GM23248 (cell line): ENCODE results near the gene SYCE1. TPM values are rescaled to one million over a fixed set of nuclear protein-coding genes. Genes with fewer than 3 reads are reported as not detected.
A peak's percentile ranks its signal among the peaks of the same experiment; 100 is the strongest.

Source experiments
- DNase-seq: peaks from one replicate; pipeline ENCODE4 v3.0.0-alpha.2; 2015
- H2AFZ ChIP-seq: fragments of 200-600 bp; sonication (generic); 2 replicates; pipeline ENCODE4 v1.6.1; 2016; ENCODE audit warnings: antibody characterized with exemption
- H3F3A ChIP-seq: fragments of 200-600 bp; sonication (generic); 2 replicates; pipeline ENCODE4 v1.6.1; 2016; ENCODE audit warnings: mild to moderate bottlenecking, antibody characterized with exemption, mixed run types; ENCODE audit not compliant: insufficient read depth
- H3K27ac ChIP-seq: fragments of 200-600 bp; sonication (generic); 2 replicates; pipeline ENCODE4 v1.5.1; 2016; ENCODE audit warnings: mild to moderate bottlenecking
- H3K27me3 ChIP-seq: fragments of 200-600 bp; sonication (generic); replicated peaks from 2 replicates; pipeline ENCODE4 v1.6.1; 2016; ENCODE audit warnings: mild to moderate bottlenecking; ENCODE audit not compliant: insufficient read depth
- H3K36me3 ChIP-seq: fragments of 200-600 bp; sonication (generic); 2 replicates; pipeline ENCODE4 v1.6.1; 2016; ENCODE audit warnings: low read depth, mild to moderate bottlenecking
- H3K4me1 ChIP-seq: fragments of 200-600 bp; sonication (generic); 2 replicates; pipeline ENCODE4 v1.6.1; 2016; ENCODE audit warnings: mild to moderate bottlenecking; ENCODE audit not compliant: insufficient read depth
- H3K4me2 ChIP-seq: fragments of 200-600 bp; sonication (generic); one replicate; pipeline ENCODE4 v1.6.1; 2016; ENCODE audit warnings: mild to moderate bottlenecking; ENCODE audit not compliant: unreplicated experiment
- H3K4me3 ChIP-seq: fragments of 200-600 bp; sonication (generic); 2 replicates; pipeline ENCODE4 v1.5.1; 2016; ENCODE audit warnings: mild to moderate bottlenecking
- H3K79me2 ChIP-seq: fragments of 200-600 bp; sonication (generic); 2 replicates; pipeline ENCODE4 v1.6.1; 2016; ENCODE audit warnings: mild to moderate bottlenecking; ENCODE audit not compliant: insufficient read depth
- H3K9ac ChIP-seq: fragments of 200-600 bp; sonication (generic); 2 replicates; pipeline ENCODE4 v1.6.1; 2016; ENCODE audit warnings: mild to moderate bottlenecking
- H3K9me2 ChIP-seq: fragments of 200-600 bp; sonication (generic); 2 replicates; pipeline ENCODE4 v1.6.1; 2016; ENCODE audit warnings: mixed run types, mild to moderate bottlenecking, moderate library complexity; ENCODE audit not compliant: insufficient read depth
- H3K9me3 ChIP-seq: fragments of 200-600 bp; sonication (generic); one replicate; pipeline ENCODE4 v1.6.1; 2017; ENCODE audit warnings: low read depth
- H4K20me1 ChIP-seq: fragments of 200-600 bp; sonication (generic); 2 replicates; pipeline ENCODE4 v1.6.0; 2016; ENCODE audit not compliant: insufficient read depth
- EZH2 ChIP-seq: fragments of 200-600 bp; sonication (generic); IDR thresholded peaks from 2 replicates; pipeline ENCODE4 v1.6.1; 2018; ENCODE audit warnings: antibody characterized with exemption, mild to moderate bottlenecking; ENCODE audit not compliant: insufficient read depth, poor library complexity, severe bottlenecking
- EZH2phosphoT487 ChIP-seq: fragments of 200-600 bp; sonication (generic); IDR thresholded peaks from 2 replicates; pipeline ENCODE4 v1.6.1; 2018; ENCODE audit warnings: antibody characterized with exemption, moderate library complexity, mild to moderate bottlenecking, low read depth; ENCODE audit not compliant: insufficient read depth
- WGBS, 2 experiments: methylation state at CpG; one replicate each; pipeline ENCODE4 v1.1.6; 2015 to 2017; ENCODE audit warnings: low lambda C conversion rate in 2 of 2, low coverage in 1 of 2; ENCODE audit errors: missing lambda C conversion rate in 2 of 2; 5-methylcytosine and 5-hydroxymethylcytosine counted together
- in situ Hi-C: fragments of 300-500 bp; cut with MboI; formaldehyde crosslinking; loops from 2 replicates; pipeline ENCODE4 v1.15.0; 2020
- polyA plus RNA-seq: library from polyadenylated mRNA; unstranded; fragments of >200 nt; fragmentation: Nextera tagmentation; extraction: Ambion mirVana; gene quantifications from 2 replicates; pipeline ENCODE4 v1.2.1, GENCODE V29; 2016
- total RNA-seq: library from RNA; depleted of rRNA; stranded (reverse); fragments of >200 nt; shearing (Covaris generic); gene quantifications from 2 replicates; pipeline ENCODE4 v1.2.3, GENCODE V29; 2014

Gene SYCE1
- total and polyA plus RNA-seq, 2 experiments from 2014 or later = not detected

DNA sequence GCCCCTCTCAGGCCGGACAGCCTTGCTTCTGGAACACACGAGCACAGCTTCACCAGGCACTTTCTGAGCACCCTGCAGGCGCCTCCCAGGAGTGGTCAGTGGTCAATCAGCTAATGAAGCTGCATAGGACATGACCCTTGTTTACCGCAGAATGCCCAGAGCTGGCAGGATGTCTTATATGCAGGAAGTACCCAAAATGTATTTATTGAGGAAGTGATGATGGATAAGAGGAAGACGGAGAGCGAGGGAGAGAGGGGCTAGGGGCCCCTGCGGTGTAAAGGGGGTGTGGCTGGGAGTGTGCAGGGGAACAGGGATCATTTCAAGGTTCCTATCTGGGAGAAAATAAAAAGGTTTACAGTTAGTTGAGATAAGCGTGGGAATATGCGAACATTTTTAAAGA is 34.9 kb downstream of the SYCE1 start:
- in situ Hi-C loops = no loop called here
- 56 to 66% methylated on average over 9 of the region's 9 CpGs for WGBS, 2 experiments
- no peaks in the 10 kb centered on the region for H4K20me1 ChIP-seq
- no peak for DNase-seq
- no peaks in the 10 kb centered on the region for H3F3A ChIP-seq
- no peak overlapping the region for H3K9ac ChIP-seq
- H2AFZ ChIP-seq = no peak overlapping the region
- H3K4me2 ChIP-seq = no peak overlapping the region
- peaks cover 43% of the 10 kb centered on the region for H3K27me3 ChIP-seq
- TF ChIP-seq EZH2 = no peak
- TF ChIP-seq EZH2phosphoT487 = no peak
- no peak overlapping the region for H3K4me3 ChIP-seq
- no peaks in the 10 kb centered on the region for H3K79me2 ChIP-seq
- H3K9me3 ChIP-seq = no peaks in the 10 kb centered on the region
- no peaks in the 10 kb centered on the region for H3K36me3 ChIP-seq
- H3K4me1 ChIP-seq = no peaks in the 10 kb centered on the region
- no peaks in the 10 kb centered on the region for H3K9me2 ChIP-seq
- H3K27ac ChIP-seq = no peak overlapping the region

DNA sequence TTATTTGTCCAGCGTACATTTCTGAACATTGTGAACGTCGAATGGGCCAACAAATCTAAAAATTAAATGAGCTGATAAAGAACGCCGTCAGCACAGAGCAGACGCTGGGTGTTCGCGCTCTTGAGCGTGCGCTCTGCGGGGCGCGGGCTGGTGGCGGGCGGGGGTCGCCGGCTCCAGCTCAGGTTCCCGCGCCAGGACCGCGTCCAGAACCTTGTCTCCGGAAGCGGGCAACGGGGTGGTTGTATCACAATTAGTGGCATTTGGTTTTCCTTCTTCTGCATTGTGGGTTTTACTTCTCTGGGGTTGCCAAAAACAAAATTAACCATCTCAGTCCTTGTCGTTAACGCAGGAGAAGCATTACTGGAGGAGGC is 35.8 kb downstream of the SYCE1 start:
- Histone ChIP-seq H3K36me3 (no peaks in the 10 kb centered on the region), H2AFZ (peak overlapping the region; percentile 37), H3K9ac (no peak overlapping the region), H3F3A (no peaks in the 10 kb centered on the region), H3K4me2 (peak overlapping the region; percentile 70), H4K20me1 (no peaks in the 10 kb centered on the region), H3K9me3 (no peaks in the 10 kb centered on the region), H3K4me3 (peak overlapping the region; percentile 54), H3K79me2 (no peaks in the 10 kb centered on the region), H3K27me3 (peaks cover 43% of the 10 kb centered on the region), H3K4me1 (no peaks in the 10 kb centered on the region), H3K9me2 (no peaks in the 10 kb centered on the region), H3K27ac (no peak overlapping the region)
- TF ChIP-seq EZH2phosphoT487 (no peak), EZH2 (no peak)
- DNase-seq = no peak
- in situ Hi-C loops = no loop called here
- 3 to 5% methylated on average over 26 of the region's 26 CpGs for WGBS, 2 experiments

DNA sequence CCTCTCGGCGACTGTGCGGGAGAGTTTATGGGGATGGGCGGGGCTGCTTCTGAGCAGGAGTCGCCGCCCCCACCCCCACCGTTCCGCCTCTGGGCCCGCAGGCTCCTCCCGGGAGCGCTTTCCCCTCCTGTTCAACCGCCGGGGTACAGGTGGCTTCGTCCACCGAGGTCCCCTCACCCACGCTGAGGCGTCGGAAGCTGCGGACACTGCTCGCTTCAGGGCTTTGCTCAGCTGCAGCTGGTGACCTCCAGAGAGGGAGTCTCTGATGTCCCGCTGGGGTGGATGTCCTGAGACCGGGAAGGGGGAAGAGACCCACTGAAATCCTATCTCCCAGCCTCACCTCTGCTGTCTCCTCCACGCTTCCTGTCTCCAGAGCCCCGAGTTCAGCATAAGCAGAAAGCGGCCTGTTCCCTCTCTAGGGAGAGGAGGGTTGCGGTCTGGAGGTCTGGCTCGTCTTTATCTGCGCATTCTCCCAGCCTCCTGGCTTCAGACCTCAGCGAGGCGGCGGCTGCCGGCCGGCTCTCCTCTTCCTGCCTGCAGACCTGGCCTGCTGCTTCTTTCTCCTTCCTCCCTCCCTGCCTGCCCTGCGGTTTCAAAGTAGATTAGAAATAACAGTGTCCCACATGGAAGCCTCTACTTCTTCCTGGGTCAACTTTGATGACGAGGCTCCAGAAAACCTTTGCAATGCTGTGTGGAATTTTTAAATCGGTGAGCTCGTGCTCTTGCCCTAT is 36.4 kb downstream of the SYCE1 start:
- 4% methylated on average over 29 to 37 of the region's 37 CpGs for WGBS, 2 experiments

DNA sequence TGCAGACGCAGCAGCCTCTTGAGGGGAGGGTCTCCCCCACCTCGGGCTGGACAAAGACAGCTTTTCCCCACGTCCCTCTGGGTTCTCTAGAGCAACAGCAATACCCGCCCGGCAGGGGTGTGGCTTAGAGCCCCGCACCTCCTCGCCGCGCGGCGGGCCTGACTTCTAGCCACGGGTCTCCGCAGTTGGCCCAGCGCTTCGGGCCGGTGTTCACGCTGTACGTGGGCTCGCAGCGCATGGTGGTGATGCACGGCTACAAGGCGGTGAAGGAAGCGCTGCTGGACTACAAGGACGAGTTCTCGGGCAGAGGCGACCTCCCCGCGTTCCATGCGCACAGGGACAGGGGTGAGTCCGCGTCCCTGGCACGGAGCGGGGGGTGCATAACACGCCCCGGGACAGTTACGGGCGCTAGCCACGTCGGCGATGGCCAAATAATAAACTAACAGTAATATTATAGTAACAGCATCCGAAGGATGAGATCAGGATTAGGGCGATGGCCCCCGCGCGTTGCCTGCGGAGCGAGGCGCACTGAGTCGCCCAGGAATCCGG is 37.0 kb downstream of the SYCE1 start:
- no peak overlapping the region for H3K27ac ChIP-seq
- H3K36me3 ChIP-seq = no peaks in the 10 kb centered on the region
- no peaks in the 10 kb centered on the region for H3F3A ChIP-seq
- H3K9me3 ChIP-seq = no peaks in the 10 kb centered on the region
- H3K9me2 ChIP-seq = no peaks in the 10 kb centered on the region
- no peaks in the 10 kb centered on the region for H3K79me2 ChIP-seq
- 0 out of 2 replicates have a peak, but pooled peaks have one; percentile 51 for TF ChIP-seq EZH2phosphoT487
- no peak for TF ChIP-seq EZH2
- H4K20me1 ChIP-seq = no peaks in the 10 kb centered on the region
- H3K27me3 ChIP-seq = peaks cover 43% of the 10 kb centered on the region
- no peak overlapping the region for H3K4me2 ChIP-seq
- peak overlapping the region; percentile 54 for H3K4me3 ChIP-seq
- peak; percentile 41 for DNase-seq
- H3K9ac ChIP-seq = no peak overlapping the region
- in situ Hi-C loops = no loop called here
- H3K4me1 ChIP-seq = no peaks in the 10 kb centered on the region
- peak overlapping the region; percentile 37 for H2AFZ ChIP-seq
- WGBS, 2 experiments = 2 to 4% methylated on average over 49 of the region's 50 CpGs

More for the DNA sequence above, 36.4 kb downstream of the SYCE1 start:
- no peaks in the 10 kb centered on the region for H4K20me1 ChIP-seq
- H3K27me3 ChIP-seq = peaks cover 43% of the 10 kb centered on the region
- TF ChIP-seq EZH2 (no peak), EZH2phosphoT487 (no peak)
- H3K79me2 ChIP-seq = no peaks in the 10 kb centered on the region
- no peaks in the 10 kb centered on the region for H3K36me3 ChIP-seq
- H3K4me2 ChIP-seq = peak overlapping the region; percentile 70
- no peaks in the 10 kb centered on the region for H3K9me3 ChIP-seq
- no peak overlapping the region for H3K9ac ChIP-seq
- DNase-seq = peak; percentile 35
- no peaks in the 10 kb centered on the region for H3K4me1 ChIP-seq
- H3K4me3 ChIP-seq = peak overlapping the region; percentile 54
- no peaks in the 10 kb centered on the region for H3K9me2 ChIP-seq
- H3F3A ChIP-seq = no peaks in the 10 kb centered on the region
- H3K27ac ChIP-seq = no peak overlapping the region
- in situ Hi-C loops = no loop called here
- H2AFZ ChIP-seq = peak overlapping the region; percentile 37
